Liver (tissue), 9 donors: ENCODE data around the gene TDRD9. TPM values are rescaled to one million over a fixed set of nuclear protein-coding genes. Genes with fewer than 3 reads are reported as not detected.

Experiments
- DNase-seq: peaks from one replicate; pipeline ENCODE4 v3.0.0-alpha.2; 2017; ENCODE audit warnings: low spot score
- H3K27ac ChIP-seq, 2 donors: one replicate each; pipeline ENCODE4 v1.7.0; 2013; ENCODE audit warnings: inconsistent platforms in 2 of 2, low read length in 2 of 2, control low read depth in 1 of 2, low read depth in 1 of 2, mild to moderate bottlenecking in 1 of 2
- H3K27me3 ChIP-seq, 4 donors: one replicate each; pipeline versions ENCODE4 v1.6.1 to v1.7.0; 2013; ENCODE audit warnings: low read length in 3 of 4, inconsistent platforms in 1 of 4, mild to moderate bottlenecking in 1 of 4, moderate library complexity in 1 of 4; ENCODE audit not compliant: control insufficient read depth in 4 of 4, insufficient read depth in 4 of 4
- H3K36me3 ChIP-seq, 4 donors: one replicate each; pipeline versions ENCODE4 v1.6.1 to v1.7.0; 2013; ENCODE audit warnings: low read length in 3 of 4, mild to moderate bottlenecking in 3 of 4, low read depth in 1 of 4, moderate library complexity in 1 of 4; ENCODE audit not compliant: control insufficient read depth in 4 of 4, insufficient read depth in 3 of 4
- H3K4me1 ChIP-seq, 4 donors: one replicate each; pipeline versions ENCODE4 v1.6.1 to v1.7.0; 2013; ENCODE audit warnings: low read length in 3 of 4, mild to moderate bottlenecking in 3 of 4, moderate library complexity in 1 of 4; ENCODE audit not compliant: control insufficient read depth in 4 of 4, insufficient read depth in 4 of 4
- H3K4me3 ChIP-seq, 3 donors: one replicate each; pipeline versions ENCODE4 v1.6.1 to v1.7.0; 2013; ENCODE audit warnings: low read length in 3 of 3, control low read depth in 1 of 3, low read depth in 1 of 3, mild to moderate bottlenecking in 1 of 3
- H3K9ac ChIP-seq, 2 donors: one replicate each; pipeline ENCODE4 v1.7.0; 2013; ENCODE audit warnings: low read length in 2 of 2, mild to moderate bottlenecking in 2 of 2, moderate library complexity in 2 of 2, control low read depth in 1 of 2, low read depth in 1 of 2
- H3K9me3 ChIP-seq, 4 donors: one replicate each; pipeline versions ENCODE4 v1.6.1 to v1.7.0; 2013; ENCODE audit warnings: low read length in 3 of 4; ENCODE audit not compliant: control insufficient read depth in 4 of 4
- ATF3 ChIP-seq: IDR thresholded peaks from 2 replicates; pipeline ENCODE4 v1.6.1; 2016; ENCODE audit warnings: antibody characterized with exemption
- CTCF ChIP-seq: fragments of 150-350 bp; IDR thresholded peaks from 2 replicates; pipeline ENCODE4 v1.5.1; 2017; ENCODE audit warnings: improper control_type of control experiment, low read depth, low read length; ENCODE audit not compliant: missing input control
- EGR1 ChIP-seq, 2 donors: IDR thresholded peaks; 2 replicates each; pipeline ENCODE4 v1.6.1; 2016 to 2018; ENCODE audit warnings: antibody characterized with exemption in 2 of 2, low read depth in 2 of 2
- FOXA1 ChIP-seq: IDR thresholded peaks from 2 replicates; pipeline ENCODE4 v1.6.1; 2016; ENCODE audit warnings: antibody characterized with exemption
- FOXA2 ChIP-seq: IDR thresholded peaks from 2 replicates; pipeline ENCODE4 v1.6.1; 2016; ENCODE audit warnings: antibody characterized with exemption
- GABPA ChIP-seq, 2 donors: IDR thresholded peaks in 1 of 2; conservative IDR thresholded peaks in 1 of 2; 2 replicates each; pipeline ENCODE4 v1.6.1; 2016; ENCODE audit warnings: antibody characterized with exemption in 2 of 2, mild to moderate bottlenecking in 1 of 2, moderate library complexity in 1 of 2
- HNF4A ChIP-seq, 2 donors: conservative IDR thresholded peaks; 2 replicates each; pipeline ENCODE4 v1.6.1; 2016; ENCODE audit warnings: antibody characterized with exemption in 2 of 2, mild to moderate bottlenecking in 2 of 2
- HNF4G ChIP-seq: IDR thresholded peaks from 2 replicates; pipeline ENCODE4 v1.6.1; 2016; ENCODE audit warnings: antibody characterized with exemption
- JUND ChIP-seq, 2 donors: IDR thresholded peaks; 2 replicates each; pipeline ENCODE4 v1.6.1; 2016; ENCODE audit warnings: antibody characterized with exemption in 2 of 2
- MAX ChIP-seq: IDR thresholded peaks from 2 replicates; pipeline ENCODE4 v1.6.1; 2016; ENCODE audit warnings: antibody characterized with exemption
- NR2F2 ChIP-seq: IDR thresholded peaks from 2 replicates; pipeline ENCODE4 v1.6.1; 2016; ENCODE audit warnings: antibody characterized with exemption
- RAD21 ChIP-seq, 2 donors: IDR thresholded peaks; 2 replicates each; pipeline ENCODE4 v1.6.1; 2016; ENCODE audit warnings: antibody characterized with exemption in 2 of 2, mild to moderate bottlenecking in 2 of 2
- REST ChIP-seq: IDR thresholded peaks from 2 replicates; pipeline ENCODE4 v1.6.1; 2016; ENCODE audit warnings: antibody characterized with exemption, mild to moderate bottlenecking
- RXRA ChIP-seq, 2 donors: IDR thresholded peaks; 2 replicates each; pipeline ENCODE4 v1.6.1; 2017 to 2018; ENCODE audit warnings: antibody characterized with exemption in 2 of 2, mild to moderate bottlenecking in 1 of 2
- SP1 ChIP-seq: IDR thresholded peaks from 2 replicates; pipeline ENCODE4 v1.6.1; 2018; ENCODE audit warnings: antibody characterized with exemption, mild to moderate bottlenecking
- TAF1 ChIP-seq: conservative IDR thresholded peaks from 2 replicates; pipeline ENCODE4 v1.6.1; 2016; ENCODE audit warnings: antibody characterized with exemption, mild to moderate bottlenecking
- YY1 ChIP-seq: IDR thresholded peaks from 2 replicates; pipeline ENCODE4 v1.6.1; 2016; ENCODE audit warnings: antibody characterized with exemption, mild to moderate bottlenecking
- ZBTB33 ChIP-seq: IDR thresholded peaks from 2 replicates; pipeline ENCODE4 v1.6.1; 2016; ENCODE audit warnings: antibody characterized with exemption
- WGBS: extraction: QIAGEN DNeasy Blood & Tissue Kit; methylation state at CpG from one replicate; pipeline ENCODE4 v1.1.7; 2013; 5-methylcytosine and 5-hydroxymethylcytosine counted together
- polyA plus RNA-seq, 2 donors: library from polyadenylated mRNA; stranded (reverse) in 1 of 2; unstranded in 1 of 2; fragments of 200-250 nt in 1 of 2; fragments of >200 nt in 1 of 2; fragmentation: Nextera tagmentation in 1 of 2; extraction: Ambion mirVana in 1 of 2; gene quantifications; one replicate each; pipeline versions ENCODE4 v1.2.1 to v1.2.3, GENCODE V29; 2013 to 2015
- total RNA-seq, 2 donors: library from RNA; depleted of rRNA; stranded (reverse); fragments of >200 nt; gene quantifications; one replicate each; pipeline ENCODE4 v1.2.3, GENCODE V29; 2014
- donor health status: healthy.
- donor health status: healthy.
- donor health status: healthy.
- donor health status: healthy.
- donor health status: healthy.

TDRD9 gene
- total and polyA plus RNA-seq, 4 donors = 0.12 to 1.0 (median 0.46) TPM

- Histone ChIP-seq H3K27ac (peak overlapping the region in 1 of 2 donors; percentile 93), H3K9me3 (no peaks in the 10 kb centered on the region), H3K36me3 (no peaks in the 10 kb centered on the region), H3K4me1 (peaks cover 31 to 58% (median 46%) of the 10 kb centered on the region in 4 donors), H3K9ac (no peak overlapping the region), H3K27me3 (no peaks in the 10 kb centered on the region), H3K4me3 (no peak overlapping the region)
- no peak for DNase-seq
- 72% methylated on average over 20 of the region's 20 CpGs for WGBS
- TF ChIP-seq YY1 (no peak), JUND (IDR thresholded peaks at IDR 0.05) (no peak), GABPA (IDR thresholded peaks at IDR 0.05 in 1 of 2, conservative IDR thresholded peaks at IDR 0.05 in 1 of 2) (no peak), HNF4A (conservative IDR thresholded peaks at IDR 0.05) (peak in 1 of 2 donors; percentile 21), ATF3 (no peak), CTCF (no peak), EGR1 (IDR thresholded peaks at IDR 0.05; ENCODE audit: low read depth in 2 of 2) (no peak), SP1 (peak; percentile 29), MAX (no peak), TAF1 (no peak), REST (no peak), ZBTB33 (no peak), RXRA (IDR thresholded peaks at IDR 0.05) (peak in 1 of 2 donors; percentile 13), RAD21 (IDR thresholded peaks at IDR 0.05) (no peak), HNF4G (no peak), FOXA2 (no peak), NR2F2 (no peak), FOXA1 (no peak)
Measured at GRCh38 chr14:103882503-103883262, 45.6 kb upstream of the TDRD9 start.
